Measurements from ENCODE around the gene STYX. TPM values are rescaled to one million over a fixed set of nuclear protein-coding genes. Genes with fewer than 3 reads are reported as not detected.

Gene STYX
- total RNA-seq, 1 experiment from 2014 or later, result 10.8 TPM

DNA sequence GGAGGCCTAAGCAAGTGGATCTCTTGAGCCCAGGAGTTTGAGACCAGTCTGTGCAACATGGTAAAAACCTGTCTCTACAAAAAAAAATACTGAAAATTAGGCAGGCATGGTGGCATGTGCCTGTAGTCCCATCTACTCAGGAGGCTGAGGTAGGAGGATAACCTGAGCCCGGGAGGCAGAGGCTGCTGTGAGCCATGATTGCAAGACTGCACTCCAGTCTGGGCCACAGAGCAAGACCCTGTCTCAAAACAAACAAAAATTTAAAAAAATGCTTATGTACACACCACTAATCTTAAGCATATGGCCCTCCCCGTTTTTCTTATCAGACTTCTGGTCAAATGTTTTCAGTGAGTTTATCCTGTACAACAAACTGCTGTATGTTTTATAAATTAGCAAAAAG is 63.1 kb downstream of the STYX start:
- Histone ChIP-seq H3K27ac (peak overlapping the region; percentile 90; the same call in 1 of the 2 replicates), H3F3A (ENCODE audit: insufficient read depth, low read depth) (peaks cover 15% of the 10 kb centered on the region), H3K79me2 (ENCODE audit: low read depth) (peaks cover 31% of the 10 kb centered on the region), H3K36me3 (ENCODE audit: low read depth) (peaks cover 3% of the 10 kb centered on the region; the same call in 1 of the 2 replicates), H3K9me3 (ENCODE audit: insufficient read depth, low read depth) (no peaks in the 10 kb centered on the region), H3K4me2 (no peak overlapping the region), H3K27me3 (ENCODE audit: insufficient read depth, low read depth) (no peaks in the 10 kb centered on the region), H3K4me3 (no peak overlapping the region), H4K20me1 (ENCODE audit: insufficient read depth) (peaks cover 8% of the 10 kb centered on the region), H3K4me1 (replicated peaks; ENCODE audit: insufficient read depth) (peaks cover 23% of the 10 kb centered on the region), H3K9me2 (ENCODE audit: insufficient read depth) (no peaks in the 10 kb centered on the region), H2AFZ (no peak overlapping the region)
- CTCF ChIA-PET, result no interaction called here
- TF ChIP-seq, protein P1, sequence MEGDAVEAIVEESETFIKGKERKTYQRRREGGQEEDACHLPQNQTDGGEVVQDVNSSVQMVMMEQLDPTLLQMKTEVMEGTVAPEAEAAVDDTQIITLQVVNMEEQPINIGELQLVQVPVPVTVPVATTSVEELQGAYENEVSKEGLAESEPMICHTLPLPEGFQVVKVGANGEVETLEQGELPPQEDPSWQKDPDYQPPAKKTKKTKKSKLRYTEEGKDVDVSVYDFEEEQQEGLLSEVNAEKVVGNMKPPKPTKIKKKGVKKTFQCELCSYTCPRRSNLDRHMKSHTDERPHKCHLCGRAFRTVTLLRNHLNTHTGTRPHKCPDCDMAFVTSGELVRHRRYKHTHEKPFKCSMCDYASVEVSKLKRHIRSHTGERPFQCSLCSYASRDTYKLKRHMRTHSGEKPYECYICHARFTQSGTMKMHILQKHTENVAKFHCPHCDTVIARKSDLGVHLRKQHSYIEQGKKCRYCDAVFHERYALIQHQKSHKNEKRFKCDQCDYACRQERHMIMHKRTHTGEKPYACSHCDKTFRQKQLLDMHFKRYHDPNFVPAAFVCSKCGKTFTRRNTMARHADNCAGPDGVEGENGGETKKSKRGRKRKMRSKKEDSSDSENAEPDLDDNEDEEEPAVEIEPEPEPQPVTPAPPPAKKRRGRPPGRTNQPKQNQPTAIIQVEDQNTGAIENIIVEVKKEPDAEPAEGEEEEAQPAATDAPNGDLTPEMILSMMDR (conservative IDR thresholded peaks at IDR 0.05), result no peak
- no peak for TF ChIP-seq EZH2 (IDR thresholded peaks at IDR 0.05; ENCODE audit: low read depth)
- no peak for DNase-seq
- intact Hi-C loops (cut with micrococcal nuclease; ENCODE audit: unreplicated experiment), result no loop called here
- BruUV-seq (replicated peaks), result no TSS peak
- POLR2A ChIA-PET (ENCODE audit: unreplicated experiment), result no interaction called here

DNA sequence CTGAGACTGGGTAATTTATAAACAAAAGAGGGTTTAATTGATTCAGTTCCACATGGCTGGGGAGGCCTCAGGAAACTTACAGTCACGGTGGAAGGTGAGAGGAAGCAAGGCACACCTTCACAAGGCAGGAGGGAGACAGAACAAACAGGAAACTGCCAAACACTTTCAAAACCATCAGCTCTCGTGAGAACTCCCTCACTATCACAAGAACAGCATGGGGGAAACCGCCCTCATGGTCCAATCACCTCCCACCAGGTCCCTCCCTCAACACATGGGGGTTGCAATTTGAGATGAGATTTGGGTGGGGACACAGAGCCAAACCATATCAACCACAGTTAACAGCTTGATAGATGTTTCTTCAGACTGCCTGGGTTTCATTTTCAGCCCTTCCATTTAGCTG is 67.7 kb downstream of the STYX start:
- Histone ChIP-seq H3K36me3 (ENCODE audit: low read depth) (no peaks in the 10 kb centered on the region), H3F3A (ENCODE audit: insufficient read depth, low read depth) (peaks cover 6% of the 10 kb centered on the region; the same call in 1 of the 2 replicates), H3K4me1 (replicated peaks; ENCODE audit: insufficient read depth) (peaks cover under 1% of the 10 kb centered on the region; the same call in 1 of the 2 replicates), H3K27ac (no peak overlapping the region), H3K4me3 (no peak overlapping the region), H4K20me1 (ENCODE audit: insufficient read depth) (no peaks in the 10 kb centered on the region), H3K9me3 (ENCODE audit: insufficient read depth, low read depth) (no peaks in the 10 kb centered on the region), H3K27me3 (ENCODE audit: insufficient read depth, low read depth) (no peaks in the 10 kb centered on the region), H3K79me2 (ENCODE audit: low read depth) (no peaks in the 10 kb centered on the region), H3K4me2 (no peak overlapping the region), H2AFZ (no peak overlapping the region), H3K9me2 (ENCODE audit: insufficient read depth) (no peaks in the 10 kb centered on the region)
- intact Hi-C loops (cut with micrococcal nuclease; ENCODE audit: unreplicated experiment), result no loop called here
- TF ChIP-seq, protein P1 (conservative IDR thresholded peaks at IDR 0.05), result no peak
- TF ChIP-seq EZH2 (IDR thresholded peaks at IDR 0.05; ENCODE audit: low read depth), result no peak
- no peak for DNase-seq
- no TSS peak for BruUV-seq (replicated peaks)
- POLR2A ChIA-PET (ENCODE audit: unreplicated experiment), result no interaction called here
- CTCF ChIA-PET, result no interaction called here

DNA sequence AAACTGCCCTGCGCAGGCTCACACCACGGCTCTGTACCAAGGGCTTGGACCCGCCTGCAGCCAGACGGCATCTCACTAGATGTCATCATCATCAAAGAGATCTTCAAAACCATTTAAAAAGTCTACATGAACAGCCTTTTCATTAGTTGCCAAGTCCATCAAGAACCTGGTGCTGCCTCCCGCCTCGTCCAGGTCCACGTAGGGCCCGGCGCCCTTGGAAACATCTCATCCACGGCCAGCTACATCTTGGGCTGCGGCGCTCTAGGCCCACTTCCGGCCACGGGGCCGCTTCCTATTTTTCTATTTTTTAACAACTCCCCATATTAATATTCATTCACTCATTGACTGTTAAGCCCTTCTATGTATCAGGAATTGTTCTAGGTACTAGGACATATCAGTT is 68.9 kb downstream of the STYX start:
- H3K9me3 ChIP-seq (ENCODE audit: insufficient read depth, low read depth), result no peaks in the 10 kb centered on the region

More for the DNA sequence above, 68.9 kb downstream of the STYX start:
- ChIA-PET POLR2A (ENCODE audit: unreplicated experiment) (no interaction called here), CTCF (no interaction called here)
- H3K79me2 ChIP-seq (ENCODE audit: low read depth), result no peaks in the 10 kb centered on the region
- H3K36me3 ChIP-seq (ENCODE audit: low read depth), result no peaks in the 10 kb centered on the region
- no peaks in the 10 kb centered on the region for H3K4me1 ChIP-seq (replicated peaks; ENCODE audit: insufficient read depth)
- no peak for DNase-seq
- no peak overlapping the region for H3K27ac ChIP-seq
- no peak overlapping the region for H2AFZ ChIP-seq
- BruUV-seq (replicated peaks), result no TSS peak
- no peaks in the 10 kb centered on the region for H4K20me1 ChIP-seq (ENCODE audit: insufficient read depth)
- H3K4me3 ChIP-seq, result no peak overlapping the region
- H3K27me3 ChIP-seq (ENCODE audit: insufficient read depth, low read depth), result no peaks in the 10 kb centered on the region
- H3K4me2 ChIP-seq, result no peak overlapping the region
- H3F3A ChIP-seq (ENCODE audit: insufficient read depth, low read depth), result no peaks in the 10 kb centered on the region
- TF ChIP-seq EZH2 (IDR thresholded peaks at IDR 0.05; ENCODE audit: low read depth), result no peak
- TF ChIP-seq, protein P1 (conservative IDR thresholded peaks at IDR 0.05), result no peak
- intact Hi-C loops (cut with micrococcal nuclease; ENCODE audit: unreplicated experiment), result no loop called here
- H3K9me2 ChIP-seq (ENCODE audit: insufficient read depth), result no peaks in the 10 kb centered on the region
